Keratinocyte (primary cell): ENCODE measurements around the gene KIF14.

ENCODE experiments used
- EZH2 ChIP-seq: IDR thresholded peaks from one replicate; pipeline ENCODE4 v1.6.1; 2012; ENCODE audit warnings: inconsistent platforms, mild to moderate bottlenecking, low read length, moderate library complexity
- TF ChIP-seq, protein P1 (sequence below), 3 experiments: IDR thresholded peaks in 1 of 3; conservative IDR thresholded peaks in 1 of 3; optimal IDR thresholded peaks in 1 of 3; 2 replicates in 2 of 3; 3 replicates in 1 of 3; pipeline versions ENCODE3 to v1.5.1; 2011; ENCODE audit warnings: low read length in 3 of 3, mild to moderate bottlenecking in 3 of 3, moderate library complexity in 2 of 3, control low read depth in 1 of 3, inconsistent platforms in 1 of 3; ENCODE audit not compliant: insufficient read depth in 2 of 3; ENCODE audit errors: extremely low read depth in 1 of 3

DNA sequence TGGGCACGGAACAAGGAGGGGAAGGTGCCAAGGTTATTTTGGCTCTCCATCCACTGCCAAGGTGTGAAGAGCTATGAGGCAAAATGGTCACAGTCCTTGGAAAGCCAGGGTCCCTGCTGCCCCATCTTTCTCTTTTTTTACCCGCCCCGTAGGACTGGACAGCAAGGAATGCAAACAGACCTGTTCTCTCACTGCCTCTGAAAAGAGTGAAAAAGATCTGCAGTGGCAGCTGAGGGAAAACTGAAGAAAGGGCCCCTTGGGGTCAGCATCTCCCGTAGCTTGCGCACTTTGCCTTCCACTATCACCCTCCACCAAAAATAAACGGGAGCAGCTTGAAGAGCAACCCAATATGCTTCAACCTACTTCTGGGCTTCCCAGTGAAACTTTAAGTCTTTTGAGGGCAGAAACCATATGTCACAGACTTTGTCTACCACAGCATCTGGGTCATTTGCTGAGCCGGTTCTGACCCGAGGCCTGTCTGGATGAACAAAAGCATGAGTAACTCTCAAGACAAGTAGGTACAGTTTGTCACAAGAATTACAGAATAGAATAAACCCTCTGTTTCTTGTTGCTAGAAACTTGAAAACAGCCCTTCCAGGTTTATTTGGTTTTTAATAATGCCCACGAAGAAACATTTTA lies 9.4 kb upstream of the KIF14 start:
- TF ChIP-seq, protein P1, sequence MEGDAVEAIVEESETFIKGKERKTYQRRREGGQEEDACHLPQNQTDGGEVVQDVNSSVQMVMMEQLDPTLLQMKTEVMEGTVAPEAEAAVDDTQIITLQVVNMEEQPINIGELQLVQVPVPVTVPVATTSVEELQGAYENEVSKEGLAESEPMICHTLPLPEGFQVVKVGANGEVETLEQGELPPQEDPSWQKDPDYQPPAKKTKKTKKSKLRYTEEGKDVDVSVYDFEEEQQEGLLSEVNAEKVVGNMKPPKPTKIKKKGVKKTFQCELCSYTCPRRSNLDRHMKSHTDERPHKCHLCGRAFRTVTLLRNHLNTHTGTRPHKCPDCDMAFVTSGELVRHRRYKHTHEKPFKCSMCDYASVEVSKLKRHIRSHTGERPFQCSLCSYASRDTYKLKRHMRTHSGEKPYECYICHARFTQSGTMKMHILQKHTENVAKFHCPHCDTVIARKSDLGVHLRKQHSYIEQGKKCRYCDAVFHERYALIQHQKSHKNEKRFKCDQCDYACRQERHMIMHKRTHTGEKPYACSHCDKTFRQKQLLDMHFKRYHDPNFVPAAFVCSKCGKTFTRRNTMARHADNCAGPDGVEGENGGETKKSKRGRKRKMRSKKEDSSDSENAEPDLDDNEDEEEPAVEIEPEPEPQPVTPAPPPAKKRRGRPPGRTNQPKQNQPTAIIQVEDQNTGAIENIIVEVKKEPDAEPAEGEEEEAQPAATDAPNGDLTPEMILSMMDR (optimal IDR thresholded peaks at IDR 0.05 in 1 of 3, IDR thresholded peaks at IDR 0.05 in 1 of 3, conservative IDR thresholded peaks at IDR 0.05 in 1 of 3; ENCODE audit: extremely low read depth in 1 of 3, insufficient read depth in 2 of 3, low read length in 3 of 3) = no peak
- TF ChIP-seq EZH2 = no peak
